GM21423 (cell line): Measurements from ENCODE around the gene PON1.

Experiments used
- ATAC-seq: cut with Tn5 transposase; IDR thresholded peaks from one replicate; pipeline ENCODE4 v1.9.1; 2021; ENCODE audit warnings: mild to moderate bottlenecking, moderate library complexity; ENCODE audit not compliant: unreplicated experiment

The PON1 gene

GRCh38 chr7:95261895-95262415 lies 62.4 kb downstream of the PON1 start:
- no peak for ATAC-seq

DNA sequence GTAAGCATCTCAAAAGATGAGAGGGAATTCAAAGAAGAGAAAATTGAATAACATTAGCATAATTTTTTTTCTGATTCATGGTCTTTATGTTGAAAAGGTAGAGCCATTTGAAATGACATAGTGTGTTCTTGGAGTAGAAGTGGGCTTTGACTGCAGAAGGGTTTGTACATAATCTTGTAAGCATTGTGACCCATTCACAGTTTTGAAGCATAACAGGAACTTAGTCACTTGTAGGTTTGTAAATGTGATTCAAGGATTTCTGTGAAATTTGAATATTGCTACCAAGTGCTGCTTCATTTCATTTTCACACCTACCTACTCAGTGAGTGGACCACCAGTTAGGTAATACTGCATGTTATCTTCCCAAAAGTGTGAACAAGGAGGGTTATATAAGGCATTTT lies 68.6 kb downstream of the PON1 start:
- no peak for ATAC-seq

GRCh38 chr7:95253986-95254385 lies 70.3 kb downstream of the PON1 start:
- ATAC-seq, result no peak

GRCh38 chr7:95251966-95252365 lies 72.4 kb downstream of the PON1 start:
- ATAC-seq, result no peak

DNA sequence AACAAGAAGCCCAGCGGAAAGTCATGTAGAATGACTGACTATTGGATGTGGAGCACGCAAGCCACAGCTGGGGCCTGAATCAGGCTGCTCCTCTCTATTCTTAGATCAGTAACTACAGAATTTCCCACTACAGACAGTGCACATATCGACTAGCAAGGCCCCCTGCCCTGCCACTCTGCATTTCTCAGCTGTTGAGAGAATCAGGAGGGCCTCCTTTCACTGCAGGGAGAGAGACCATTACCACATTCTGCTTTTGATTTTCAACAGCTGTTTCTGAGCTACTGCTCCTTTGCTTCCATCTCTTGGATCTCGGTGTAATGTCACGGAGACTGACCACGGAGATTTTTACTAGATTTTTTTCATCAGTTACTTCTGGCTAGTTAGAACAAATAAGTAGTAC lies 73.8 kb downstream of the PON1 start:
- no peak for ATAC-seq
